Transverse colon (tissue), 3 donors: ENCODE measurements around the gene RAPGEF1.

Experiments used
- CTCF ChIP-seq, 5 experiments: fragments of 200-600 bp in 3 of 5; fragments of 450-650 bp in 2 of 5; sonication (generic) in 3 of 5; IDR thresholded peaks; 1 replicate in 2 of 5; 2 replicates in 3 of 5; pipeline ENCODE4 v1.5.1; 2016 to 2017; ENCODE audit warnings: antibody characterized with exemption in 5 of 5, inconsistent platforms in 3 of 5, mild to moderate bottlenecking in 2 of 5, moderate library complexity in 1 of 5
- POLR2A ChIP-seq: fragments of 450-650 bp; IDR thresholded peaks from one replicate; pipeline ENCODE4 v1.6.1; 2016; ENCODE audit warnings: antibody characterized with exemption, mild to moderate bottlenecking, moderate library complexity

- TF ChIP-seq CTCF (IDR thresholded peaks at IDR 0.05) = no peak
- no peak for TF ChIP-seq POLR2A
Observed at GRCh38 chr9:131605770-131606590, 133.9 kb downstream of the RAPGEF1 start.
